Endothelial cell of umbilical vein (primary cell): ENCODE measurements around the gene SDC3.

Source experiments
- EZH2 ChIP-seq: IDR thresholded peaks from 2 replicates; pipeline ENCODE4 v1.6.1; 2012; ENCODE audit warnings: borderline replicate concordance, low read depth, mild to moderate bottlenecking, moderate library complexity, low read length, inconsistent platforms; ENCODE audit not compliant: severe bottlenecking
- POLR2A ChIP-seq: IDR thresholded peaks from 2 replicates; pipeline ENCODE4 v1.6.1; 2012; ENCODE audit warnings: low read depth, mild to moderate bottlenecking, control low read depth, low read length
- POLR2AphosphoS5 ChIP-seq: IDR thresholded peaks from 2 replicates; pipeline ENCODE4 v1.6.1; 2012; ENCODE audit warnings: low read depth, mild to moderate bottlenecking, control low read depth, low read length, moderate library complexity; ENCODE audit not compliant: insufficient read depth
- TF ChIP-seq, protein P1 (sequence below), 2 donors: IDR thresholded peaks; 1 replicate in 1 of 2; 2 replicates in 1 of 2; pipeline ENCODE4 v1.5.1; 2011; ENCODE audit warnings: low read length in 2 of 2, mild to moderate bottlenecking in 2 of 2, moderate library complexity in 2 of 2, control low read depth in 1 of 2, inconsistent platforms in 1 of 2, low read depth in 1 of 2; ENCODE audit not compliant: insufficient read depth in 1 of 2; ENCODE audit errors: extremely low read depth in 1 of 2
- TF ChIP-seq, protein P2 (sequence below): IDR thresholded peaks from 2 replicates; pipeline ENCODE4 v1.6.1; 2011; ENCODE audit not compliant: insufficient read depth, insufficient read length

DNA sequence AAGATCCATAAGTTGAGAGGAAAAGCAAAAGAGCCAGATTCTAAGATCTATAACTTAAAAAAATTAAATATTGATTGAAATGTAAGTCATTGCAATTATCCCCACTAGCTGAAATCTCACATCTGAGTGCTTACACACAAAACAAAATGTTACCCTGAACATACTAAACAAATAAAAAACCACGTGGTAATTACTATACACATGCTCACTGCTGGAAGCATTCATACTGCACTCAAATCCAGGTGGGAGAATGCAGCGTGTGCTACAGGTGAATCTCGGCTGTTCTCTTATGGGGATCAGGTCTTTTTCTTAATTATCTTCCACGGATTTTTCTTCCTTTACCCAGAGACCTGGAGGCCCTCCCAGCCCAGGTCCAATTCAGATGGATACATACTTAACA, 74.3 kb downstream of the SDC3 start:
- TF ChIP-seq, protein P1, sequence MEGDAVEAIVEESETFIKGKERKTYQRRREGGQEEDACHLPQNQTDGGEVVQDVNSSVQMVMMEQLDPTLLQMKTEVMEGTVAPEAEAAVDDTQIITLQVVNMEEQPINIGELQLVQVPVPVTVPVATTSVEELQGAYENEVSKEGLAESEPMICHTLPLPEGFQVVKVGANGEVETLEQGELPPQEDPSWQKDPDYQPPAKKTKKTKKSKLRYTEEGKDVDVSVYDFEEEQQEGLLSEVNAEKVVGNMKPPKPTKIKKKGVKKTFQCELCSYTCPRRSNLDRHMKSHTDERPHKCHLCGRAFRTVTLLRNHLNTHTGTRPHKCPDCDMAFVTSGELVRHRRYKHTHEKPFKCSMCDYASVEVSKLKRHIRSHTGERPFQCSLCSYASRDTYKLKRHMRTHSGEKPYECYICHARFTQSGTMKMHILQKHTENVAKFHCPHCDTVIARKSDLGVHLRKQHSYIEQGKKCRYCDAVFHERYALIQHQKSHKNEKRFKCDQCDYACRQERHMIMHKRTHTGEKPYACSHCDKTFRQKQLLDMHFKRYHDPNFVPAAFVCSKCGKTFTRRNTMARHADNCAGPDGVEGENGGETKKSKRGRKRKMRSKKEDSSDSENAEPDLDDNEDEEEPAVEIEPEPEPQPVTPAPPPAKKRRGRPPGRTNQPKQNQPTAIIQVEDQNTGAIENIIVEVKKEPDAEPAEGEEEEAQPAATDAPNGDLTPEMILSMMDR (IDR thresholded peaks at IDR 0.05; ENCODE audit: extremely low read depth in 1 of 2, insufficient read depth in 1 of 2, low read depth in 1 of 2, low read length in 2 of 2) = no peak
- no peak for TF ChIP-seq EZH2
- no peak for TF ChIP-seq POLR2AphosphoS5
- TF ChIP-seq POLR2A = no peak
- TF ChIP-seq, protein P2, sequence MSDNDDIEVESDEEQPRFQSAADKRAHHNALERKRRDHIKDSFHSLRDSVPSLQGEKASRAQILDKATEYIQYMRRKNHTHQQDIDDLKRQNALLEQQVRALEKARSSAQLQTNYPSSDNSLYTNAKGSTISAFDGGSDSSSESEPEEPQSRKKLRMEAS = no peak
